Activated T-cell treated with anti-CD3 and anti-CD28 coated beads for 4 hours (primary cell): ENCODE measurements around the gene ADAMTS12.

Experiments used
- DNase-seq: peaks from one replicate; pipeline ENCODE4 v3.0.0-alpha.2; 2020

ADAMTS12 gene

GRCh38 chr5:33842456-33842855 is 49.3 kb downstream of the ADAMTS12 start:
- DNase-seq = no peak

DNA sequence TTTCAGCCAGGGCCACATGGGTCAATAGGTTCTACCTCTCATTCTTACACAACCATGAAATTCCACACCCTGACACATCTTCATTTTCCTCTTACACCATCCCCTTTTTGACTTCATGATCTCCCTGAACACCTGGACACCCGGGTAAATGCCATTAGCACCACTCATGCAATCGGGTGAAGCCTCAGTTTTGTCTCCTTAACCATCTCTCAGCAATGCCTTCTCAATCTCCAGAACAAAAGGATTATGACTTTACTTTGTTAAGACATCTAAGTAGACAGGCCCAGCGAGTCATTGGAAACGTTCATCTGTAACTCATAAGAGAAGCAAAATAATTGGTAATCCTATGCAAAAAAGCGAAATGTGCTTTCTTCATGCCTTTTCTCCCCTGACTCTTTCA is 49.9 kb downstream of the ADAMTS12 start:
- no peak for DNase-seq

DNA sequence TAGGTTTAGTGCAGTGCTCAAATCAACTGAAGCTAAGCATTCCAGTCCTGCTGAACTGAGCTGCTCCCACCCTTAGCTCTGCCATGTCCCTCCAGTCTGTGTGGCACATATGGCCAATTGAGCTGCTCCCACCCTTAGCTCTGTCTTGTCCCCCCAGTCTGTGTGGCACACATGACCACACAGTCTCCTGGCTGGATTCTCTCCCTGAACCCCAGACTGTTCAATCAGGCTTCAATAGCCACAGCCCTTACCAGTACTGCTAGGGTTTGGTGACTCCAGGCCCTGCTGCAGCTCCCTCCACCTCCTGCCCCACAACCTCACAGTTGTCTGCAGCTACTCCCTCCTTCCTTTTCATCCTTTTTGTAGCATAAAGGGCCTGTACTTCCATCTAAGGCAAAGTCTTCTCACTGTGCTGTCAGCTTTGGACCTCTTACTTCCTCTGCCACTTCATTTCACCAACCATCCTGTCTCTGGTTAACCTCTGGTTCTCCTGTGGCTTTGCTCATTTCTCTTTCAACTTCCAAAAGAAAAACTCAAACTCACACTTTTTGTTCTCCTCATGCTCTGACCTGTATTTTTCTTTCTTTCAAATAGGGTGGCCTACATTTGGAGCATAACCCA is 50.8 kb downstream of the ADAMTS12 start:
- no peak for DNase-seq

DNA sequence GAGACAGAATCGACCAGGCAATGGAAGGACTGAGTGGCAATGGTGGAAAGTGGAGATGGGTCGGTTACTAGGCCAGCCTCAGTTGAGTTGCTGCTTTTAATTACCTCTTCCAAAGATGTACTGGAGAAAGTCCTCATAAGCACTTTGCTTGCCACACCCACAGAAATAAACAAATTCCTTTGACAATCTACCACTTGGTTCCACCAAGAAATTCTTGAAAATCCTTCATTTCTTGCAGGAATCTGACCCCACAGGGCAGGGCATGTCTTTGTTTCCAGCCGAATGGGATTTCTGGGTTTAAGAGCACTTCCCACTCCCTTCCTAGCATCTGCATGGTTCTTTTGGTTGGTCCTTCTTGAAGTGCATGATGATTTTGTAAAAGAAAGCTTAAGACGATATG is 54.5 kb downstream of the ADAMTS12 start:
- DNase-seq = no peak

GRCh38 chr5:33834334-33834733 is 57.5 kb downstream of the ADAMTS12 start:
- DNase-seq = no peak

DNA sequence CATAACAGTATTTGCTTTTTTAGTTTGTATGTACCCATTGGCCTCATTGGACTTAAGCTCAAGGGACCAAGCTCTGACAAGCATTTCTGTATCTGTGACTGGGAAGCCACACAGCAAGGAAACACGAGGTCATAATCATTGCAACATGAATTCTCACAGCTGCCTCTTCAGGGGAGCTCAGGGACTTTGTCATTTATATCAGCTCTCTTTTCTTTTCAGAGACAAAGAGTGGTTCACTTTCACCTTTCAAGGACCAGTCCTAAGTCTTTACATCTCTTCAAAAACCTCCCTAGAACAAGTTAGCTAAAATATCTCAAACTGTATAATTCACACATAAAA is 58.6 kb downstream of the ADAMTS12 start:
- no peak for DNase-seq

GRCh38 chr5:33832404-33833236 is 59.2 kb downstream of the ADAMTS12 start:
- no peak for DNase-seq

- DNase-seq = no peak
Measured at GRCh38 chr5:33831041-33831440, 60.7 kb downstream of the ADAMTS12 start.

GRCh38 chr5:33829430-33829829 is 62.4 kb downstream of the ADAMTS12 start:
- DNase-seq = no peak

- no peak for DNase-seq
Measured at GRCh38 chr5:33828626-33829308, 63.0 kb downstream of the ADAMTS12 start.

- DNase-seq = no peak
Measured at GRCh38 chr5:33827885-33828284, 63.9 kb downstream of the ADAMTS12 start.

GRCh38 chr5:33827018-33827707 is 64.6 kb downstream of the ADAMTS12 start:
- no peak for DNase-seq

DNA sequence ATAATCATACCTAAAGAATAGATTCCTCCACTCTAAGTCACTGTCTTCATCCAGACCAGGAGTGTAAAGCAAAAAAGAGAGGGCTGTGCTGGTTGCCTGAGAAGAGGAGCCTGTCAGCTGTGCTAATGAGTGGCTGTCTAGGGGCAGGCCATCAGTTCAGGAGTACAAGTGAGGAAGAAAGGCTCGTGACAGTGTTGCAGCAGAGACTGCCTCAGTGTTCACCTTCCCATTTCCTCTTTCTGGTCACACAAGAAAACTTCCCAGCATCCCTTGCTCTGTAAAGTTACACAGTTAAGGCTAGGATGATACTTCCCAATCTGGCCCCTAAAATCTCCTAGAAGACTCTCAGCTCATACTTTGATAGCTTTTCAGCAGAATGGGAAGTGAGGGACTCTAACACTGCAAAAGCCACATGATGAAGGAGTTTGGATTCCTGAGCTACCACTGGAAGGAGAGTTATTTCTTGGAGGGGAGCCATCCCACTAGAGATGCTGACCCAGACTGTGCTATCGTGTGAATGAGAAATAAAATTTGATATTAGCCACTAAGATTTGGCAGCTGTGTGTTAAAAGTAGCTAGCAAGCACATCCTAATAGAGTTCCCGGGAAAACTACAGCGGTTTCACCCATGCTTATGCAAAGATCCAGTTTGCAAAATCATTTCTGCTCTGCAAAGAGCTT is 67.1 kb downstream of the ADAMTS12 start:
- no peak for DNase-seq

DNA sequence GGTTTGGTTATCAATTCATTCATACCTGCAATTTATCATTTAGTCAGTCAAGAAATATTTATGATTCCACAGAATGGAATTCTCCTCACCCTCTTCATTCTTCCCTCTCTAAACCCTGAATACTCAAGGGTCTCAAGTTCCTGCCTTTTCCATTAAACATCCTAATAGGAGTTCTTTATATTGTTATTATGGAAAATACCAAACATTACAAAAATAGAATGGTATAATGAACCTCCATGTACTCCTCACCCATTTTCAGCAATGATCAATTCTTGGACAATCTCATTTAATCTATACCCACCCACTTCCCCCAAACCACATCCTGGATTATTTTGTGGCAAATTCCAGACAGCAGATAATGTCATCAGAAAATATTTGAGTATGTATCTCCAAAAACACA is 74.5 kb downstream of the ADAMTS12 start:
- DNase-seq = no peak

DNA sequence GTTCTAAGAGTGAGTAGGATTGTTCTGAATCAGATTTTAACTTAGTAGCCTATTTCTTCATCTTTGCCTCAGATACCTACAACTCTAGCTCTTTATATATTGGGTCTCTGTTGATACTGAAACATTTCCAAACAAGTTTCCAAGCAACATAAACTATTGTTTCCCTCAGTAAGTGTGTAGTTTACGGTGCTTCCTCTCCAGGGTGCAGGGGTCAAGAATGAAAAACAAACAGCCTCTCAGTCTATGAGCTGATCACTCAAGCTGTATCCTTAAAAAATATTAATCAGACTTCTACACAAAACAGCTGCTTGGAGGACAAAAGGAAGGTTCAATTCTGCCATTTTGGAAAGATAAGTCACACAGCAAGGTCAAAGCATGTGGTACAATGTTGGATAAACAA is 75.0 kb downstream of the ADAMTS12 start:
- no peak for DNase-seq

- DNase-seq = no peak
Measured at GRCh38 chr5:33812746-33813145, 79.0 kb downstream of the ADAMTS12 start.

GRCh38 chr5:33810491-33811120 is 81.2 kb downstream of the ADAMTS12 start:
- no peak for DNase-seq

DNA sequence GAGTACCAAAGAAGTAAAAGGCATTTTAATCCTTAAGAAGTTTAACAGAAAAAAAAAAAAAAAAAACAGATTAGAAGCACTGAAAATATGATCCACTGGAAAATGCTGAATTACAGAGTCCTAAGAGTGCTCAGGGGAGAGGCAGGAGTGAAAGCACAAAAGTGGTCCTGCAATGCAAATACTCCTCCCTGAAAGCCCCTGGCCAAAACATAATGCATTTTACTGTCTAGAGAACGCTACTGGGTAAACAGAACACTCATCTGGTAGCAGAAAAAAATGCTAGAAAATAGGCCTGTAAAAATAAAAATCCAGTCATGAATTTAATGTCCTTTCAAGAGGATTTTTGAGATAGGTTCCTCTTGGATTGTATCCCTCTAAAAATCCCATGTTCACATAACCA is 81.9 kb downstream of the ADAMTS12 start:
- no peak for DNase-seq

GRCh38 chr5:33808699-33809098 is 83.1 kb downstream of the ADAMTS12 start:
- DNase-seq = no peak

- DNase-seq = no peak
Measured at GRCh38 chr5:33807771-33808170, 84.0 kb downstream of the ADAMTS12 start.

DNA sequence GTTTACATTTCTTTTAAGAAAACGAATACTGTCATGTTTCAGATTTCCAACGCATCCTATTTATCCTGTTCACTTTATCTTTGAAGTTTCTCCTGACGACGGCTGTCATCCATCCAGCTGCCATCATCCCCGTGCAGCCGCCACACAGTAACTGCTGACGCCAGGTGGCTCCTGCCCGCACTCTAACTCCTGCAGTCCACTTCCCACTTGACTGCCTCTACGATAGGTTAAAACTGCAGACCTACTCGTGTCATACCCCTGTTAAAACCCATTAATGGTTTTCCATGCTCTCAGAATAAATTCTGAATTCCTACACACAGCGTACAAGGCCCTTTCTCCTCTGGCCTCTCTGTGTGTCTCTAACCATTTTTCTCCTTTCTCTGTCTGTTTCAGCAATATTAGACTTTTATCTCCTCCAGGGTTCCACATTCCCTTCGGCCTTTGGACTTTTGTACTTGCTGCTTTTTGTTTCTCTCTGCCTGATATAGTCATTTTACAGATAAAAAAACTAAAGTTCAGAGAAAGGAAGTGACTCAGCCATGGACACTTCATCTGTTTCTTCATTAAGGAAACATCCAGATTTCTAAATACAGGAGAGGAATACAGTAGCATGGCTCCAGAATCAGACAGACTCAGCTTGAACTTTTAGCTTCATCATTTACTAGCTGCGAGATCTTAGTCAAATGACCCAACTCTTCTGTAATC is 84.9 kb downstream of the ADAMTS12 start:
- DNase-seq = no peak

DNA sequence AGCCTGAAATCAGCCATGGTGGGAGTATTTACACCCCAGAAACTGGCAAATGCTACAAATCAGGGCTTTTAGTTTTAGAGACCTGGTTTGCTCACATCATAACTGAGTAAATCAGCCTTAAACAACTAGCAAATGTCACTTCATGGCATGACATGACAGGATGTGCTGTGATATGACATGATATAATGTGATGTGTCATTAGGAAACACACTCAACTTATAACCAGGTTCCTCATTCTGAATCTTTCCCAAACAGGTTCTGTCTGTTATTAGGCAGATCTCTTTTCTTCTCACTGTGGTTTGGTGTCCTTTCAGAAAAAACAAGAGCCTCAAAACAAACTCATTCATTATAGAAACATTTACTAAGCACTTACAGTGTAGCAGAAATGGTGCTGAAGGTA is 90.5 kb downstream of the ADAMTS12 start:
- DNase-seq = no peak
